ENCODE measurements around the gene COL4A2.

COL4A2 gene

GRCh38 chr13:110557082-110557481 is 250.0 kb downstream of the COL4A2 start:
- DNase-seq (ENCODE audit: low read depth): no peak
- TF ChIP-seq CTCF (IDR thresholded peaks at IDR 0.05; ENCODE audit: low read depth, low read length, missing control alignments): no peak
- H3K4me3 ChIP-seq (ENCODE audit: low read depth, low read length): no peak overlapping the region

- no peak for DNase-seq (ENCODE audit: low read depth)
- no peak for TF ChIP-seq CTCF (IDR thresholded peaks at IDR 0.05; ENCODE audit: low read depth, low read length, missing control alignments)
- no peak overlapping the region for H3K4me3 ChIP-seq (ENCODE audit: low read depth, low read length)
Observed at GRCh38 chr13:110557610-110558305, 250.7 kb downstream of the COL4A2 start.

- H3K4me3 ChIP-seq (ENCODE audit: low read depth, low read length): no peak overlapping the region
- DNase-seq (ENCODE audit: low read depth): no peak
- no peak for TF ChIP-seq CTCF (IDR thresholded peaks at IDR 0.05; ENCODE audit: low read depth, low read length, missing control alignments)
Observed at GRCh38 chr13:110559429-110559943, 252.4 kb downstream of the COL4A2 start.

GRCh38 chr13:110559986-110560385 is 252.9 kb downstream of the COL4A2 start:
- H3K4me3 ChIP-seq (ENCODE audit: low read depth, low read length): no peak overlapping the region
- no peak for DNase-seq (ENCODE audit: low read depth)
- TF ChIP-seq CTCF (IDR thresholded peaks at IDR 0.05; ENCODE audit: low read depth, low read length, missing control alignments): no peak

GRCh38 chr13:110560601-110561343 is 253.7 kb downstream of the COL4A2 start:
- peak overlapping the region; percentile 63 for H3K4me3 ChIP-seq (ENCODE audit: low read depth, low read length)
- no peak for DNase-seq (ENCODE audit: low read depth)
- no peak for TF ChIP-seq CTCF (IDR thresholded peaks at IDR 0.05; ENCODE audit: low read depth, low read length, missing control alignments)

- DNase-seq (ENCODE audit: low read depth): peak; percentile 22
- TF ChIP-seq CTCF (IDR thresholded peaks at IDR 0.05; ENCODE audit: low read depth, low read length, missing control alignments): no peak
- peak within 1 kb of the TSS; percentile 63 for H3K4me3 ChIP-seq (ENCODE audit: low read depth, low read length)
Observed at GRCh38 chr13:110561344-110562035, 254.4 kb downstream of the COL4A2 start, which contains the start of gene RAB20. TSS of gene RAB20 (minus strand) at chr13:110561722. CDS start at chr13:110561519, 203 bp downstream.
